NCI-H526 (cell line): ENCODE data around the gene PPP2R2B.

ENCODE experiments used
- DNase-seq, 2 experiments: peaks; one replicate each; lab custom pipeline; 2025; lab: John Stamatoyannopoulos, UW

The PPP2R2B gene

DNA sequence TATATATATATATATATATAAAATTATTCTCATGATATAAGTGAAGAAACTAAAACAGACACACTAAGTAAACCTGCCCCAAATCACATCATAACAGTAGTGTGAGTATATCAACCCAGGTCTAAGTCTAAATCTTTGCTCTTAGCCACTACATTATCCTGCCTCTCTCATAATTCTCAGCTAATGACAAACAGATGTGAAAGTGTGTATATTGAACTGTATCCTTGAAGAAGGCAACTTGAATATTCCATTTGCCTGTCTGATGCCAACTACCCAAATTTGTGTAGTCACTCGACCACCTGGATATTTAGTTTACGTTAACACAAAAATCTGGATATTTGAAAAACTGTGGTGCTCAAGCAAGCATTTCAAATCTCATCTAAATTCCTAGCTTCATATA, 97.4 kb downstream of the PPP2R2B start:
- DNase-seq, result no peak

DNA sequence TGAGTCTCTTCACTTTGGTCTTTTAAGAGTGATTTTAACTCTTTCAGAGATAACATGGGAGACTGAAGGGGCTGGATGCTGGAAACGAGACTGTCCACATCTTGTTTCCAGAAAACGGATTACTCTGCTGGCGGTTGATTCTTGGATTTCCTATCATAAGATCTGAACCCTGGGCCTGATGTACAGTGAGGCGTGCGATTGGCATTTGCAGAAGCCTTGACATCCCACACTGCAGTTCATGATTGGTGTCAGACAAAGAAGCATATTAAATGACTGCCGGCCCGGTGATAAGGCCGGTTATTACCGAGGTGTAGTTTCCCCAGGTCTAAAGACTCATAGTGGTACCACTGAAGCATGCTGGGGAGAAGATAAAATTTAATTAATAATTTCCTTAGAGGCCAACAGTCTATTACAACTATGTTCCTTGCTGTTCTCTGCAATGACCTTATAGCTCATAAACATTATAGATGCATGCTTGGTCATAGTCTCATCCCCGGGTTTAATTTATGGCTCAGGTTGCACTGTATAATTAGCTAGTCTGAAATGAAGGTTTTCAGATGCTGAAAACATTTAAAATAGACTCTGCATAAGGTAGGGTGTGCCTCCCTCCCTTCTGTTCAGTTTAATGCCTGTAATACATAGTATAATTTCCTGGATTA, 99.2 kb downstream of the PPP2R2B start:
- no peak for DNase-seq

DNA sequence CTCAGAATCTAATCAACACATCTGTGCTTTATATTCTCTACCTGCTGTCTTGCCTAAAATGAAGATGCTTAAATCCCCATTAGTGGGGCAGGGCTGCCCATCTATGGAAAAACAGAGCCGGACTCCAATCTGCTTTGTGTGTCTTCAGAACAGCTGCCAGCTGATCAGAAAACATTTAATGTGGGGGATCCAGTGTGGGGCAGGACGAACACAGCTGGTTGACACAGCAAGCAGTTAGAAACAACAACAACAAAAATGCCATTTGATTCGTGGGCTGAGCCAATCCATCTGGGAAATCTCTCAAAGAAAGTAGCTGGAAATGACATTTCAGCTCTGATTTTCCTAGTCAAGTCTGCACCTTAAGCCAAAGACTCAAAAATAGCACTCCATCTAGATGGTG, 99.8 kb downstream of the PPP2R2B start:
- DNase-seq, result no peak

DNA sequence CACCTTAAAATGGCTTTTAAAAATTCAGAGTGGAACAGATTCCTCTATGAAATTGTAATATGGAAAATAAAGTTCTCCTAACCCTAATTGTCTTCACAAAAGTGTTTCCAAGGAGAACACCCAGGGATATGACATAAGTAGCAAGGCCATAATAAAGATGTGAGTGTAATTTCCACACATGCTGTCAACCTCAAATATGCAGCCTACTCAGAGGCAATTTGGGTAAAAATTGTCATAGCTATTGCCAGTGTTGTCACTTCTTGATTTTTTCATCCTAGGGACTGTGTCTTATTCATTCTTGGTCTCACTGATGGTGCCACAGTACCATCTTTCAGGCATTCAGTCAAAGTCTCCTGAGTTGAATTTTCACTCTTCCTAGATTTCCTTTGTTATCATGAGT, 100.3 kb downstream of the PPP2R2B start:
- no peak for DNase-seq

DNA sequence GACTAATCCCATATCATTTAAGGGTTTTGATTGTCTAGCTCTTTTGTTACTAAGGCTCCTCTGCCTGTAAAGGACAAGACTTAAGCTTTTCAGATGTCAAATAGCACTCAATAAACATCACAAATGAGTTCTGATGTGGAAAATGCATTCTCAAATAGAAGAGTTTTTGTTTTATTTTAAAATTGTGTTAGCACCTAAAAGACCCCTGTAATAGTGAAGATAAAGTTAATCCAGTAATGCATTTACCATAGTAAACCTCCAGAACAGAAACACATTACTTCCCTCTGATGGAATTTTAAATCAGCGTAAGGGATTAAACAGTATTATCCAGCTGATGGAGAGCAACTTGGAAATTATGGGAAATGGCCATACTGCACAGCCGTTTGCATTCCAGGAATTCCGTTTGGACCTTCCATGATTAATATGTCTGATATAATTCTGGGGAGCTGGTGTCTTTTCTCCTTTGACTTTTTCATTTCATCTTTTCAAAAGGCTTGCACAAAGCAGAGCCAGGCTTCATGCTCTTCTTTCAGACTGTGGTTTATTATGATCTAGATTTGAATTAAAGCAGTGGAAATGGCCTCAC, 105.6 kb downstream of the PPP2R2B start:
- no peak for DNase-seq

DNA sequence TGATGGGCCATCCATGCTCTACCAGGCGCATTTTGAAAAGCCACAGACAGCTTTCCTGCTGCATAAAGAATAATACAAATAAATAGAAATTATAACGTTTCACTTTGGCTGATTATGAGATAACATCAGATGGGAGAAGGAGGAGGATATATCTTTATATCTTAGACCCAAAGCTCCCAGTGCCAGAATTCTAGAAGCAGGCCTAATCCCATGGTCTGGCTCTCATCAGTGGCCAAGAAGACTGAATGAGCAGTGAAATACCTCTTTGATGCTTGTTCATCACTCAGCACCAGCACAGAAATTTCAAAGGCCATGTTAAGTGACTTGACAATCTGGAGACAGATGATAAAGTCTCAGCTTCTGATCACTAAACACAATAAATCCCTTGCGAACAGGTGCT, 107.6 kb downstream of the PPP2R2B start:
- no peak for DNase-seq

GRCh38 chr5:146770546-146770945, 108.0 kb downstream of the PPP2R2B start:
- DNase-seq, result no peak

DNA sequence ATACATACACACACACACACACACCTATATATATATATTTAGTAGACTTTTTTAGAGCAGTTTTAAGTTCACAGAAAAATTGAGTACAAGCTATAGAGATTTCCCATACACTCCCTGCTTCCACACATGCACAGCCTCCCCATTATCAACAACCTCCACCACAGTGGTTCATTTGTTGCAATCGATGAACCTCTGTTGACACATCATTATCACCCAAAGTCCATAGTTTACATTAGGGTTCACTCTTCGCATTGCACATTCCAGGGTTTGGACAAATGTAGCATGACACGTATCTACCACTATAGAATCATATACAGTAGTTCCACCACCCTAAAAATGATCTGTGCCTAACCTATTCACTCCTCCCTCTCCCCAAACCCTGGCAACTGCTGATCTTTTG, 111.0 kb downstream of the PPP2R2B start:
- no peak for DNase-seq

- no peak for DNase-seq
These were observed 112.5 kb downstream of the PPP2R2B start for GRCh38 chr5:146766013-146766412.

GRCh38 chr5:146765089-146765832, 113.3 kb downstream of the PPP2R2B start:
- DNase-seq, result no peak

- DNase-seq, result no peak
These were observed 115.7 kb downstream of the PPP2R2B start for GRCh38 chr5:146762830-146763229.

DNA sequence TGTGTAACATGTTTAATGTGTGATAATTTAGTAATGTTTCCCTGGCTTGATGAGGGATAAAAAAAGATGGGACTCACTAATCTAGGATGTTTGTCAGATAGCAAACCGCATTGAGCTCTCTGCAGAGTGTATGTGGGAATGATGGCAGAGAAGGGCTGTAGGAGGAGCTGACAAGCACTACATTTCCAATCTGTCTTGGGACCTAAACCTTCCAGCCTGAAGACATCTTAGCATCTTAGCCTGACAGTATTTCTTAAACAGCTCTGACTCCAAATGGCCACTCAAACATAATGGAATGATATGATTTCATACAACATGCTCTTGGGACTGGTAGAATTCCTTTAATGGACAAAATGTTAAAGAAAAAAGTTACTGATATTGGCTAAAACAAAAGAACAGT, 116.7 kb downstream of the PPP2R2B start:
- no peak for DNase-seq

DNA sequence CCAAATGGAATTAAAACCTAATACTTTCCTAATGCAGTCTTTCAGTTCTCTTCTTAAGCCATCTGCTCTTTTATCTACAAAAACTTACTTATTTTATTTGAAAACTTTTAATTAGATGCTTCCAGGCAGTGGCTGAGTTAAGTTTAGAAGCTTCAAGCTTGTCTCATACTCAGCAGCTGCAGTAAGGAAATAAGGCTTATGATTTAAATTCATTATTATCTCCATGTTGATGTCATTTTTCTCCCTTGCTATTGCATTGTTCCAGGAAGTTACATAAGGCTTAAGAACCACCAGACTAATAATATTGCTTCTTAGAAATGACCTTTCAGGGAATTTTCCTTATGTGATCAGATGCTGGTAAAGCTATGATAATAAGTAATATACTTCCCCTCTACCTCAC, 119.6 kb downstream of the PPP2R2B start:
- no peak for DNase-seq

GRCh38 chr5:146758076-146758475, 120.5 kb downstream of the PPP2R2B start:
- DNase-seq, result no peak

DNA sequence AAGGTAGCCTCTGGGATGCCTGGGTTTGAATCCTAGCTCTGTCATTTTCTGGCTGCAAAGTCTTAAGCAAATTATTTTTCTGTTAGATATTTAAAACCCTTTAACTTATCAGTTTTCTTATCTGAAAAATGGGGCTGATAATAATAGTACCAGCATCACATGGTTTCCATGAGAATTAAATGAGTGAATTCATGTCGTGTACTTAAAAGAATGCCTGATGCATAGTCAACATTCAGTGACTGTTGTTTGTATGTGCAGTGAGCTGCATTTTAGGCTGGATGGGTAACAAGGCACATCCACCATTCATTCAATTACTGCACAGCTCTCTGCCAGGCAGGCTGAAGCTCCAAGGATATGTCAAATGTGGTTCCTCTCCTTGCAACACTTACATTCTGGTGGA, 122.0 kb downstream of the PPP2R2B start:
- no peak for DNase-seq

DNA sequence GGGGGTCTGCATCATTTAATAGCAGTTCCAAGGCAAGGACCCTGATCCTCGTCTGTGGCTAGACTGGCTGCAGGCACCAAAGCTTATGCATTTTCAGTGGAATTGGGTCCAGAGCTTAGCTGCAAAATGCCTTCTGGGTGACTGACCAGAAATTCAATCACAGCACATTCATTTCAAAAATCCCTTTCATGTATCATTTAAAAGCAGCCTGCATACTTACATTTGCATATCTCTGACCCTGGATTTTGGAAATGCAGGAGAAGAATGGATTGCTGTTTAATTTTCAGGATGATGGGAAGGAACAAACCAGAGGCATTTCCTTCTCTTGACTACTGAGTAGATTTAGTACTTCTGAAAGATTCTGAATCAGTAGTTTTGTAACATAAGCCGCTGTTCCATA, 122.8 kb downstream of the PPP2R2B start:
- no peak for DNase-seq

GRCh38 chr5:146754621-146755020, 123.9 kb downstream of the PPP2R2B start:
- no peak for DNase-seq

GRCh38 chr5:146753641-146754040, 124.9 kb downstream of the PPP2R2B start:
- no peak for DNase-seq

GRCh38 chr5:146751781-146752401, 126.7 kb downstream of the PPP2R2B start:
- DNase-seq, result no peak

DNA sequence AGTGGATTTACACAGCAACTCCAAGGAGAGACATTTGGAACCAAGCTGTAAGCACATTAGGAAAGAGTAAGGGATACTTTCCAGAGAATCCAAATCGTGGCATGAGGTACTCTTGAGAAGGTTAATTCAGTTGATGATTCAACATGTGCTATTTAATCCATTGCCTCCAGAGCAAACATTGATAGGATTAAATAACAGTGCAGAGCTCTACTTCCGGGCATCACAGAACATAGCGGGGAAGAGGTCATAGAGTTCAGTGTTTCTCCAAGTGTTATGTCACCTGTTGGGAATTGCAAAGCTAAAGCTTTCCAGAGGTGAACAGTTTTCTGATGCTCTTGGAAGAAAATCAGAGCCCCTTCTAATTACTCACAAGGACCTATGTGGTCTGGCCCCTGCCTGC, 127.5 kb downstream of the PPP2R2B start:
- no peak for DNase-seq

DNA sequence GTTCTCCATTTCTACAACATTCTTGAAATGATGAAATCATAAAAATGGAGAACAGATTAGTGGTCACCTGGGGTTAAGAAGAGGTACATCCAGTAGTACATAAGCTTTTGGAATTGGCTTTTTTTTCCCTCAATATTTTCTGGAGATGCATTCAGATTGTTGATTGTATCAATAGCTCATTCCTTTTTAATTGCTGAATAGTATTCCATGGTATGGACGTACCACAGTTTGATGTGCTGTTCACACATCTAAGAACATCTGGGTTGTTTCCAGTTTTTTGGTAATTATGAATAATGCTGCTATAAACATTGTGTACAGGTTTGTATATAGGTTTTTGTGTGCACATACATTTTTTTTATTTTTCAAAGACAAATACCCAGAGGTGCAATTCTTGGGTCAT, 130.0 kb downstream of the PPP2R2B start:
- no peak for DNase-seq

DNA sequence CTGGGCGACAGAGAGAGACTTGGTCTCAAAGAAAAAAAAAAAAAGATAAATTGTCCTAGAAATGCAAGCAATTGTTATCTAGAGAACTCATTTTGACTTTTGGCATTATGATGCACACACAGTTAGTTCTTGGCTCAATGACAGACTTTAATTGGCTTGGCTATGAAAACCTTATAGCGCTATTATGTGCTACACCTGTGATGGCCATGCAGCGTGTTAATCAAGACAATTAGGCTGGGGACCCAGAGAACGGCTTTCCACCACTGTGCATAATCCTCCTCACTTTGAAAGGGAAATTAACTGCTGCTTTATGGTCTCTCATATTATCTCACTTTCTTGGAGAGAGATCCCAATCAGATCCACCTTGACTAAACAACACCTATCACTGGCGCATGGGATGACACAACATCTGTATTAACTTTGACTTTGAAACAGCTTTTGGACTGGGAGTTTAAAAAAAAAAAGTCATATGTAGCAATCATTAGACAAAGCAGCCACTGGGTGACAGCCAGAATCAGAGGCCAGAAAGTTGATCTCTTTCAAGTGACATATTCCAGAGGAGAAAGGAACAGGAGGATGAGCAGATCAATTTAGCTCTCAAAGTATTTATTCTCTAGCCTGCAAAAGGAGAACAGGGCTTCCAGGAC, 132.5 kb downstream of the PPP2R2B start:
- no peak for DNase-seq
